Kidney glomerular epithelial cell (primary cell): ENCODE measurements around the gene C4orf50.

Experiments used
- DNase-seq: peaks from one replicate; lab custom pipeline; 2025; lab: John Stamatoyannopoulos, UW

The C4orf50 gene

GRCh38 chr4:5943561-5943960 lies 74.7 kb downstream of the C4orf50 start:
- DNase-seq = no peak

GRCh38 chr4:5942947-5943346 lies 75.3 kb downstream of the C4orf50 start:
- no peak for DNase-seq

- no peak for DNase-seq
Observed at GRCh38 chr4:5941601-5942000, 76.6 kb downstream of the C4orf50 start.

GRCh38 chr4:5940470-5941203 lies 77.6 kb downstream of the C4orf50 start:
- DNase-seq = no peak

- DNase-seq = no peak
Observed at GRCh38 chr4:5933996-5934831, 84.0 kb downstream of the C4orf50 start.

GRCh38 chr4:5933116-5933515 lies 85.1 kb downstream of the C4orf50 start:
- DNase-seq = no peak

GRCh38 chr4:5932035-5932568 lies 86.1 kb downstream of the C4orf50 start:
- no peak for DNase-seq

- no peak for DNase-seq
Observed at GRCh38 chr4:5931526-5931925, 86.7 kb downstream of the C4orf50 start.

- DNase-seq = no peak
Observed at GRCh38 chr4:5930876-5931275, 87.4 kb downstream of the C4orf50 start.

GRCh38 chr4:5930456-5930855 lies 87.8 kb downstream of the C4orf50 start:
- DNase-seq = no peak

GRCh38 chr4:5928844-5929420 lies 89.3 kb downstream of the C4orf50 start:
- DNase-seq = no peak

- DNase-seq = no peak
Observed at GRCh38 chr4:5928274-5928673, 90.0 kb downstream of the C4orf50 start.

GRCh38 chr4:5927747-5928146 lies 90.5 kb downstream of the C4orf50 start:
- no peak for DNase-seq

GRCh38 chr4:5927116-5927515 lies 91.1 kb downstream of the C4orf50 start:
- no peak for DNase-seq

- no peak for DNase-seq
Observed at GRCh38 chr4:5926598-5926997, 91.6 kb downstream of the C4orf50 start.

GRCh38 chr4:5925419-5926200 lies 92.6 kb downstream of the C4orf50 start:
- no peak for DNase-seq

GRCh38 chr4:5924461-5925125 lies 93.6 kb downstream of the C4orf50 start:
- no peak for DNase-seq

- no peak for DNase-seq
Observed at GRCh38 chr4:5923376-5923775, 94.9 kb downstream of the C4orf50 start.

- no peak for DNase-seq
Observed at GRCh38 chr4:5922556-5922955, 95.7 kb downstream of the C4orf50 start.

- no peak for DNase-seq
Observed at GRCh38 chr4:5921981-5922380, 96.2 kb downstream of the C4orf50 start.
